ENCODE measurements around the gene STX3.

The STX3 gene

DNA sequence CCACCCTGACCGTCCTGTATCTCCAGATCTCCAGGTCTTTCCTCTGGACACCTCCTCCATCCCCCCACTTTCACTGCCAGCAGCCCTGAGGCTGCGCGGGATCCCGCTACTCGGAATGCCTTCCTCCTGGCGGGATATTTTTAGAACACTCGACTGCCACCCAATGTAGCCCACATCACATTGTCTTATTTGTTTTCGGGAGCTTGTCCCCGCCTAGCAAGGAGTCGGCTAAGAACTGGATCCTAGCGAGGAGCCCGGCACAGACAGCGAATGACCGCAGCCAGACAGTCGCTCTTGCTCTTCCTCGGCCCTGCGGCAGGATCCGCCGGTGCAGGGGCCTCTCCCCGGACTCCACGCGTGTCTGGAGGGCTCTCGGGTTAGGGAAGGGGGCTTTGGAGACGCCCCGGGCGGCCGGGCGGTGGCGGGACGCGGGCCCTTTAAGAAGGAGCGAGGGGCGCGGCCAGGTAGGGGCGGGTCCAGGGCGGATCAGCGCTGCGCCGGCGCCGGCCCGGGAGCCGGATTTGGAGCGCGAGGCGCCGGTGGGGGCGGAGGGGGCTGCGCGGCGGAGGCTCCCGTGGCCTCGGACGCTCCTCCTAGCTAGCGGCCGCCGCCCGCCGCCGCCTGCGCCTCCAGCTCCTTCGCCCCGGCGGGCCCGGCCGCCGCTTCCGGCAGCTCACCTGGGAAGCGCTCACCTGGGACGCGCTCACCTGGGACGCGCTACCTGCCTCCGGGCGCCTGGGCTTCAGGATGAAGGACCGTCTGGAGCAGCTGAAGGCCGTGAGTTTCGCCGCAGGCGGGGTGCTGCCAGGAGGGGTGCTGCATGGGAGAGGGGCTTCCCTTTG lies at the start of gene STX3:
Gene STX3, plus strand, starts transcription at position 518 of the 842 bp plus-strand sequence. Its CDS starts 230 bp downstream, at position 748.
- DNase-seq (ENCODE audit: low read depth, low spot score), result peak; percentile 33

GRCh38 chr11:59706518-59707285 lies 48.5 kb upstream of the STX3 start:
- no peak for DNase-seq (ENCODE audit: low read depth, low spot score)

DNA sequence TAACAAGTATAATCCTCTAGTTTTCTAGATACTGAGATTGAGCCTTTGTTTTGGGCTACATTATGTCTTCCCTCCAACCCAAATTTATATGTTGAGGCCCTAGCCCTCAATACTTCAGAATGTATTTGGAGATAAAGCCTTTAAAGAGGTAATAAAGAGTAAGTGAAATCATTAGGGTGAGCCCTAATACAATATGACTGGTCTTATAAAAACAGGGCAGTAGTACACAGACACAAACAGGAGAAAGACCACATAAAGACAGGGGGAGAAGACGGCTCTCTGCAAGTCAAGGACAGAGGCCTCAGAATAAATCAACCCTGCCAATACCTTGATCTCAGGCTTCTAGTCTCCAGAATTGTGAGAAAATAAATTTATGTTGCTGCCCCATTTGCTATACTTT lies 47.8 kb upstream of the STX3 start:
- no peak for DNase-seq (ENCODE audit: low read depth, low spot score)

- DNase-seq (ENCODE audit: low read depth, low spot score), result no peak
Measured at GRCh38 chr11:59708537-59708936, 46.6 kb upstream of the STX3 start.

DNA sequence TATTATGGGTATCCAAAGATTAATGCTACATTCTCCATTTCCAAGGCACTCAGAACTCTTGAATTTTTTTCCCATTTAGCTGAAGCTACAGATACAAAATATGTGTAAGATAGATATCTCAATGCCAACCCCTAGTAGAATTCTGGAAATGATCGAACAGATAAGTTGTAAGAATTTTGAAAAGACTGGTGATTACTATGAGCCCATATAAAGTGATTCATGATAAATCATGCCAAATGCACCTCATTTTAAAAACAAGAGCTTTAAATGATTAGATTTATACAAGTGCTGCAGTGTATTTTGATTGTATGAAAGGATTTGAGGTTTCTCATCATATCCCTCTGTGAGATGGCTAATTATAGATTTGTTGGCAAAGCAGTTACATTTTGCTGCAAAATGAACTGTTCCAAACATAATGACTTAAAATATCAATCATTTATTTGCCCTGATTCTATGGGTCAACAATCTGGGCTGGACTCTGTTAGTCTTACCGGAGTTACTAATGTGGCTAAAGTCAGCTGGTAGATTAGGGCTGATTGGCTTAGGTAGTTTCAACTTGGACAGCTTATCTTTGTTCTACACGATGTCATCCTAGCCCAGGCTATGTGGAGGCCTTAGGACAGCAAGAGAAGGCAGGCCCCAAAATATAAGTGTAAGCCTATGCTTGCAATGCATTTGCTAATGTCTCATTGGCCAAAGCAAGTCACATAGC lies 44.9 kb upstream of the STX3 start:
- no peak for DNase-seq (ENCODE audit: low read depth, low spot score)

DNA sequence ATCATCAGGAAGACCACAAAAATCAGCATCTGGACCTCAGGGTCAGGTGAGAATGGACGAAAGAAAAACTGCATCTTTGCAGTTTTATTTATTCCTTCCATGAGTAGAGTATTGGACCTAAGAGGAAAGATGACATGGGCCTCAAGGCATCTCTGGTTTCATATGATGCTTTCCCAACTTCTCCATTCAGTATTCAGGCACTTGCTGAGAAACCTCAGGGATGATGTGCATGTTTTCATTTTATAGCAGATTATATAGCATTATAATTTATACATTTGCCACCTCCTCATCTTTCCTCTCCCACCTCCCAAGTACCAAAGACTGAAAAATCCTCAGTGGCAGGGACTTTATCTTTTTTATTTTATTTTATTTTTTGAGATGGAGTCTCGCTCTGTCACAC lies 41.4 kb upstream of the STX3 start, which contains the start of gene OR10V1:
Gene OR10V1, minus strand, starts transcription at position 101 of the 400 bp plus-strand sequence. Its CDS starts 0 bp downstream, at position 101.
- no peak for DNase-seq (ENCODE audit: low read depth, low spot score)

GRCh38 chr11:59716051-59716450 lies 39.1 kb upstream of the STX3 start:
- DNase-seq (ENCODE audit: low read depth, low spot score), result no peak

DNA sequence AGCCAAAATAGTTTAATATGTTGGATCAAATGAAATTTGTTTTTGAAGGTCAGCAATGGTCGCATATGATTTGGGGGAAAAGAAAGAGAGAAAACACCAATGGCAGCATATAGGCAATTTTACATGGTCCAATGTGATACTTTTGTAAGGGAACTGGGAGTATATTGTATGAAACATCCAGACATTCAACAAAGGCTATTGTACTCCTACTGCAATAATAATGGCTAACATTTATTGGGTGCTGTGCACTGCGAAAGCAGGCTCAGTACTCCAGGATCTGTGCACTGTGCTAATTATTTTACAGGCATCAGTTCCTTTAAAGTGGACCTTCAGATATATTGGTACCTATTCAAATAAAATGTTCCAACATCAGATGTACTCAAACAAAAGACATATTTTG lies 35.6 kb upstream of the STX3 start:
- no peak for DNase-seq (ENCODE audit: low read depth, low spot score)

DNA sequence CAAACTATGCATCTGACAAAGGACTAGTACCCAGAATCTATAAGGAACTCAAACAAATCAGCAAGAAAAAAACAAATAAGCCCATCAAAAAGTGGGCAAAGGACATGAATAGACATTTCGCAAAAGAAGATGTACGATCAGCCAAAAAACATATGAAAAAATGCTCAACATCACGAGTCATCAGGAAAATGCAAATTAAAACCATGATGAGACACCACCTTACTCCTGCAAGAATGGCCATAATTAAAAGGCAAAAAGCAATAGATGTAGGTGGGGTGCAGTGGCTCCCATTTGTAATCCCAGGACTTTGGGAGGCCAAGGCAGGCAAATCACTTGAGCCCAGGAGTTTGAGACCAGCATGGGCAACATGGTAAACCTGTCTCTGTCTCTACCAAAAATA lies 31.1 kb upstream of the STX3 start:
- no peak for DNase-seq (ENCODE audit: low read depth, low spot score)

DNA sequence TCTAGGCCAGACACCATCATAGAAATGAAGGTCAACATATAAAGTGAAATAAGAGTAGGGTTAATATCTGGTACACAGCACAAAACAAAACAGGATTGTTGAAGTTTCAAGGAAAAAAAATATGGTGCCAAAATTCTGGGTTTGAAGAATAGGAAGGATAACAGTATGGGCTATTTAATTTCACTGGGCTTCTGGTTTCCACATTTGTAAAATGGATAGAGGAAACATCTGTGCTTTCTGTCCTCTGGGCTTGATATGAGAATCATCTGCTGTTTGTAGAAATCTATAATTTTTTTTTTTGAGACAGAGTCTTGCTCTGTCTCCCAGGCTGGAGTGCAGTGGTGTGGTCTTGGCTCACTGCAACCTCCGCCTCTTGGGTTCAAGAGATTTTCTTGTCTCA lies 27.8 kb upstream of the STX3 start:
- no peak for DNase-seq (ENCODE audit: low read depth, low spot score)

GRCh38 chr11:59728154-59728553 lies 27.0 kb upstream of the STX3 start:
- no peak for DNase-seq (ENCODE audit: low read depth, low spot score)

GRCh38 chr11:59728913-59729312 lies 26.3 kb upstream of the STX3 start:
- no peak for DNase-seq (ENCODE audit: low read depth, low spot score)

DNA sequence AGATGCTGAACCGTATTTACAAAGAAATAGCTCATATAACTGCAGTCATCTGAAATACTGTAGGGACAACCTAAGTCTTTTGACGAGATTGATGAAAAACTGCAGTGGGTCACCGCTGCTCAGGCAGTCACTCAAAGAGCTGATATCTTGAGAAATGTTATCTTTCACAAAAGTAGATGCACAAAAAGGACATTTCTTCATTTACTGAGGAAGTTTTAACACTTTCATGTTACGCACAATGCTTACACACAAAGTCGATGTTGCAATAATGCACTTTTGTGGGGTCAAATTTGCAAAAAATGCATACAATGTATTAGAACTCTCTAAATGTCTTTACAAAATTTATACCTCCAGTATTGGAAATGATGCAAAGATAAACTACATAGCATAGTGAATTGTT lies 25.3 kb upstream of the STX3 start:
- DNase-seq (ENCODE audit: low read depth, low spot score), result no peak

GRCh38 chr11:59730896-59731565 lies 24.1 kb upstream of the STX3 start:
- DNase-seq (ENCODE audit: low read depth, low spot score), result no peak

DNA sequence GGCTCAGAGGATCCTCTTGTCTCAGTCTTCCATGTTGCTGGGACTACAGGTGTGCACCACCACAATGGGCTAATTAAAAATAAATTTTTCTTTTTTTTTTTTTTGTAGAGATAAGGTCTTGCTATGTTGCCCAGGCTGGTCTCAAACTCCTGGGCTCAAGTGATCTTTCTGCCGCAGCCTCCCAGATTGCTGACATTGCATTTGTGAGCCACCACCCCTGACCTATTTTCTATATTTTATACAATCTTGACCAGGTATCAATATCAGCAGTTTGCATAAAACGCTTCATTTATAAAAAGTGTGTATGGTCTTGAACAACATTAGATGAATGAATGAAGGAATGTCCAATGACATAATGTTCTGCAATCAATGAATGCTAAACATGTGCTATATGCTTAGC lies 9.1 kb upstream of the STX3 start:
- no peak for DNase-seq (ENCODE audit: low read depth, low spot score)

DNA sequence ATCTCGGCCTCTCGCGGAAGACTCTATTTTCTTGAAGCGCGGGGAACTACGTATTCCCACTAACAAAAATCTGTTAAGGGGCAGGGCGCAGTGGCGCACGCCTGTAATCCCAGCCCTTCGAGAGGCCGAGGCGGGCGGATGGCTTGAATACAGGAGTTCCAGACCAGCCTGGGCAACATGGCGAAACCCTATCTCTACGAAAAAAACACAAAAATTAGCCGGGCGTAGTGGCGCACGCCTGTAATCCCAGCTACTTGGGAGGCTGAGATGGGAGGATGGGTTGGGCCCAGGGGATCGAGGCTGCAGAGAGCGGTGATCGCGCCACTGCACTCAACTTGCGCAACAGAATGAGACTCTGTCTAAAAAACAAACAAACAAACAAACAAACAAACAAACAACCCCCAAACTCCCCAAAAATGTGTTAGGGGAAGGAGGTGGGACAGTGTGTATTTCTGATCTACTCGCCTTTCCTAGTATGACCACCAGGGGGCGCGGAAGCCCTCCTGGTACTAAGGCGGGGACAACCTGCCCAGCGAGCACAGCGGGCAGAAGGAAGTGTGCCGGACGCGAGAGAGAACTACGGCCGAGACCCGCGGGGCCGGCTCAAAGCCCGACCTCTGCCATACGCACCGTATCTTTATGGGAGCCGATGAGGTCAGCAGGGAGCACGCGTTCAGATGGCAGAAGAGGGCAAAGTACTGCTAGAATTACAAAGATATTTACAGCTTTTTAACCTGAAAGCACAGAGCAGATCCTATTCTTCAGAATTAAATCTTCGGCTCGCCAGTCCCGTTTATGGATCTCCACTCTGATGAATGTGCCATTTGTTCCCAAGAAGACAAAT lies 1.3 kb upstream of the STX3 start:
- peak; percentile 78 for DNase-seq (ENCODE audit: low read depth, low spot score)

DNA sequence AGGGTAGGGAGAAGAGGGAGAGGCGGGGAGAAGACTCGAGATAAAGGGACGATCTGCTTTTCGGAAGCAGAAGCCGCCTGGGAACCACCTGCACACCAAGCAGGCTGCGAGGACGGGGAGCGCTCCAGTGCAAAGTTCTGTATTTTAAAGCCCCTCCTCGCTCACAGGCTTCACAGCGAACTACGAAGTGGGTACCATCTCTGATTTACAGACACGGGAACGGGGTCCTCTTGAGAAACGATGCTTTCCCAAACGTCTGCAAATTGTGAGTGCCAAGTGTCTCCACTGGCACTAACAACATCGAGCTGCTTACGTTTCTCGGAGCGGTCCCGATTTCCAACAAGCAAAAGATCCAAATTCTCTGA lies 700 bp upstream of the STX3 start:
- DNase-seq (ENCODE audit: low read depth, low spot score), result no peak

GRCh38 chr11:59755701-59756557 lies 753 bp downstream of the STX3 start:
- DNase-seq (ENCODE audit: low read depth, low spot score), result no peak

GRCh38 chr11:59756558-59756840 lies 1.3 kb downstream of the STX3 start:
- DNase-seq (ENCODE audit: low read depth, low spot score), result no peak

GRCh38 chr11:59756845-59757244 lies 1.7 kb downstream of the STX3 start:
- DNase-seq (ENCODE audit: low read depth, low spot score), result no peak

Measured in activated CD4-positive, CD25-positive, alpha-beta regulatory T cell treated with anti-CD3 and anti-CD28 coated beads, Interleukin-2, amount 50 U/mL, for 16 hours (primary cell).